ENCODE data around the gene PCSK6.

PCSK6 gene

GRCh38 chr15:101489599-101490407 lies at the start of gene PCSK6:
Gene PCSK6 (minus strand): TSS chr15:101489707. CDS start chr15:101489670, 37 bp downstream.
- DNase-seq (ENCODE audit: low spot score) (no peak), FAIRE-seq (no peak)

GRCh38 chr15:101538996-101539395 lies 49.5 kb upstream of the PCSK6 start:
- FAIRE-seq = no peak
- DNase-seq (ENCODE audit: low spot score) = no peak

- FAIRE-seq = no peak
- no peak for DNase-seq (ENCODE audit: low spot score)
Observed at GRCh38 chr15:101538177-101538576, 48.7 kb upstream of the PCSK6 start.

- DNase-seq (ENCODE audit: low spot score) = no peak
- no peak for FAIRE-seq
Observed at GRCh38 chr15:101537483-101538080, 48.1 kb upstream of the PCSK6 start.

- FAIRE-seq (no peak), DNase-seq (ENCODE audit: low spot score) (no peak)
Observed at GRCh38 chr15:101536875-101537405, 47.4 kb upstream of the PCSK6 start.

- DNase-seq (ENCODE audit: low spot score) (no peak), FAIRE-seq (no peak)
Observed at GRCh38 chr15:101536166-101536874, 46.8 kb upstream of the PCSK6 start.

- FAIRE-seq (no peak), DNase-seq (ENCODE audit: low spot score) (no peak)
Observed at GRCh38 chr15:101535170-101535902, 45.8 kb upstream of the PCSK6 start.

GRCh38 chr15:101534376-101534970 lies 45.0 kb upstream of the PCSK6 start:
- FAIRE-seq (no peak), DNase-seq (ENCODE audit: low spot score) (no peak)

- DNase-seq (ENCODE audit: low spot score) (no peak), FAIRE-seq (no peak)
Observed at GRCh38 chr15:101533371-101534140, 44.0 kb upstream of the PCSK6 start.

GRCh38 chr15:101532865-101533264 lies 43.4 kb upstream of the PCSK6 start:
- DNase-seq (ENCODE audit: low spot score) = no peak

GRCh38 chr15:101531170-101531569 lies 41.7 kb upstream of the PCSK6 start:
- DNase-seq (ENCODE audit: low spot score) = no peak
- no peak for FAIRE-seq

More at GRCh38 chr15:101532865-101533264, 43.4 kb upstream of the PCSK6 start:
- FAIRE-seq = no peak

- FAIRE-seq = no peak
- no peak for DNase-seq (ENCODE audit: low spot score)
Observed at GRCh38 chr15:101530224-101530958, 40.9 kb upstream of the PCSK6 start.

- DNase-seq (ENCODE audit: low spot score) (no peak), FAIRE-seq (no peak)
Observed at GRCh38 chr15:101528917-101529299, 39.4 kb upstream of the PCSK6 start.

GRCh38 chr15:101528108-101528916 lies 38.8 kb upstream of the PCSK6 start:
- DNase-seq (ENCODE audit: low spot score) (no peak), FAIRE-seq (no peak)

- DNase-seq (ENCODE audit: low spot score) (no peak), FAIRE-seq (no peak)
Observed at GRCh38 chr15:101526890-101527289, 37.4 kb upstream of the PCSK6 start.

GRCh38 chr15:101526442-101526841 lies 36.9 kb upstream of the PCSK6 start:
- FAIRE-seq (no peak), DNase-seq (ENCODE audit: low spot score) (no peak)

GRCh38 chr15:101526021-101526420 lies 36.5 kb upstream of the PCSK6 start:
- FAIRE-seq (no peak), DNase-seq (ENCODE audit: low spot score) (no peak)

- DNase-seq (ENCODE audit: low spot score) (no peak), FAIRE-seq (no peak)
Observed at GRCh38 chr15:101525087-101525669, 35.7 kb upstream of the PCSK6 start.
